H1 (cell line): ENCODE data around the gene CCDC169. TPM values are rescaled to one million over a fixed set of nuclear protein-coding genes. Genes with fewer than 3 reads are reported as not detected.

Experiments
- EZH2 ChIP-seq: fragments of 200-600 bp; sonication (generic); IDR thresholded peaks from 2 replicates; pipeline ENCODE4 v1.7.1; 2012; ENCODE audit warnings: low read depth, mild to moderate bottlenecking, moderate library complexity, low read length, inconsistent platforms; ENCODE audit not compliant: severe bottlenecking
- MAFK ChIP-seq: IDR thresholded peaks from 2 replicates; pipeline ENCODE4 v1.6.1; 2012; ENCODE audit warnings: low read depth, mild to moderate bottlenecking, improper control_type of control experiment, low read length
- POU5F1 ChIP-seq: IDR thresholded peaks from 2 replicates; pipeline ENCODE4 v1.6.1; 2011; ENCODE audit warnings: low read depth, mild to moderate bottlenecking, low read length, moderate library complexity
- SIN3A ChIP-seq, 2 experiments: IDR thresholded peaks in 1 of 2; conservative IDR thresholded peaks in 1 of 2; 2 replicates each; pipeline ENCODE4 v1.6.1; 2011 to 2012; ENCODE audit warnings: low read length in 2 of 2, improper control_type of control experiment in 1 of 2, low read depth in 1 of 2, mild to moderate bottlenecking in 1 of 2
- SIRT6 ChIP-seq: IDR thresholded peaks from one replicate; pipeline ENCODE4 v1.7.1; 2012; ENCODE audit warnings: low read length, inconsistent platforms
- polyA plus RNA-seq, 7 experiments: library from polyadenylated mRNA; depleted of rRNA in 3 of 7; stranded (reverse) in 5 of 7; unstranded in 2 of 7; fragments of >200 nt in 5 of 7; fragments of 200-250 nt in 2 of 7; gene quantifications; 1 replicate in 5 of 7; 2 replicates in 1 of 7; 4 replicates in 1 of 7; pipeline versions ENCODE4 v1.2.1 to v1.2.3, GENCODE V29; 2011 to 2013; ENCODE audit warnings: missing spikeins in 2 of 7, mixed read lengths in 2 of 7
- total RNA-seq: library from RNA; stranded (reverse); fragmentation: NEBNext Ultra II Directional; extraction: Animal tissue kit (Norgen Biotek cat#: 25700); gene quantifications from 2 replicates; pipeline ENCODE4 v1.2.1, GENCODE V29; 2021

The CCDC169 gene
- total and polyA plus RNA-seq, 2 of the 8 experiments (the other 6 are each of a cell fraction or from before 2014, with no cell fraction given) = 7.2 to 44.0 TPM

DNA sequence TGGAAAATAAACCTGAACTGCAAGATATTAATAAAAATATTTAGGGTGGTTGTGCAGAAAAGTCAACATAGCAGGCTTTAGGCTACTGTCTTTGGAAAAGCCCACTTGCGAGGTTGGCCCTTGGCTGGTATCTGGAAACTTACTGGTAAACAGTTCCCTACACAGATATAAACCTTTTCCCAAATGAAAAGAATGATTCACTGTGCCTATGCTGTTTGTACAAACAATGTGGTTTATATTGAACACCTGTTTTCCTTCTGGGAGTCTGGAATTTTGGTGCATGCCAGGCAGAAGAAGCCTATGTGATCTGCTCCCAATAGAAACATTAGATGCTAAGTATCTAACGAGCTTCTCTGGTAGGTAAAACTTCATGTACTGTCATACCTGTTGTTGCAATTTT, 53.5 kb downstream of the CCDC169 start (continued):
- TF ChIP-seq SIN3A (conservative IDR thresholded peaks at IDR 0.05 in 1 of 2, IDR thresholded peaks at IDR 0.05 in 1 of 2; ENCODE audit: low read depth in 1 of 2, low read length in 2 of 2) (no peak), SIRT6 (no peak), POU5F1 (no peak), MAFK (no peak), EZH2 (no peak)
